ENCODE data around the gene ZBTB42. TPM values are rescaled to one million over a fixed set of nuclear protein-coding genes. Genes with fewer than 3 reads are reported as not detected.

ZBTB42 gene
- total RNA-seq, 2 donors from 2014 or later = 8.5 to 9.0 TPM

DNA sequence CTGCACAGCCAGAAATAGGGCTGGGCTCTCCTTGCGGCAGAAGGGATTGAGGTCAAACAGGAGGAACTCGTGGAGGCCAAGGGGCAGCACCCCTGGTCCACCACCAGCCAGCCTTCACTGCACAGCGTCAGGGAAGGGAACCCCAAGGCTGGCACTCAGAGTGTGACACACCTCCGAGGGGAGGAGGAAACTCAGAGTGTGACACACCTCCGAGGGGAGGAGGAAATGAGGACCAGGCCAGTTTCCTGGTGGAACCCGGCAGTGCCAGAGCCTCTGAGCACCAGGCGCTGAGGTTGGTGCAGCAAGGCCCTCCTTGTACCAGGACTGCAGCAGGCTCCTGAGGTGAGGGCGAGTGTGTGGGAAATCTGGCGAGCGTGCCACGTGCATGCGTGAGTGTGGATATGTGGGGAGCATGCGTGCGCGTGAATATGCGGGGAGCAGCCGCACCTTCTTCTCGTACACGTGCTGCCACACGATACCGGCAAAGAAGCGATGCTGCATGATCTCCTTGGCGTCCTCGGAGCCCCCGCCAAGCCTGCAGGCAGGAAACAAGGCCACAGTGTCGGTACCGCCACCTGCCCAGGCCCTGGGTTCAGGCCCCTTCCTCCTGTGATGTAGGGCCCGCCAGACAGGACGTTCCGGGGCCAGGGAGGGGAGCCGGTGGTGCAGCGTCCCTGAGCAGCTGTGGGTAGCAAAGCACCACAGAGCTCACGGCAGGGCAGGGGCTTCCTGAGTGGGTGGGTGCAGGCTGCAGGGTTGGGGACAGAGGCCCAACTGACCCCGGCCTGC, 28.8 kb upstream of the ZBTB42 start:
- TF ChIP-seq, protein P1, sequence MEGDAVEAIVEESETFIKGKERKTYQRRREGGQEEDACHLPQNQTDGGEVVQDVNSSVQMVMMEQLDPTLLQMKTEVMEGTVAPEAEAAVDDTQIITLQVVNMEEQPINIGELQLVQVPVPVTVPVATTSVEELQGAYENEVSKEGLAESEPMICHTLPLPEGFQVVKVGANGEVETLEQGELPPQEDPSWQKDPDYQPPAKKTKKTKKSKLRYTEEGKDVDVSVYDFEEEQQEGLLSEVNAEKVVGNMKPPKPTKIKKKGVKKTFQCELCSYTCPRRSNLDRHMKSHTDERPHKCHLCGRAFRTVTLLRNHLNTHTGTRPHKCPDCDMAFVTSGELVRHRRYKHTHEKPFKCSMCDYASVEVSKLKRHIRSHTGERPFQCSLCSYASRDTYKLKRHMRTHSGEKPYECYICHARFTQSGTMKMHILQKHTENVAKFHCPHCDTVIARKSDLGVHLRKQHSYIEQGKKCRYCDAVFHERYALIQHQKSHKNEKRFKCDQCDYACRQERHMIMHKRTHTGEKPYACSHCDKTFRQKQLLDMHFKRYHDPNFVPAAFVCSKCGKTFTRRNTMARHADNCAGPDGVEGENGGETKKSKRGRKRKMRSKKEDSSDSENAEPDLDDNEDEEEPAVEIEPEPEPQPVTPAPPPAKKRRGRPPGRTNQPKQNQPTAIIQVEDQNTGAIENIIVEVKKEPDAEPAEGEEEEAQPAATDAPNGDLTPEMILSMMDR (IDR thresholded peaks at IDR 0.05) = no peak
- no peak for DNase-seq (ENCODE audit: low spot score)
- Histone ChIP-seq H3K27ac (no peak overlapping the region), H3K9me3 (peaks cover 0 to 7% of the 10 kb centered on the region in 2 donors), H3K4me1 (peaks cover 0 to 11% of the 10 kb centered on the region in 2 donors), H3K4me3 (no peak overlapping the region), H3K36me3 (peaks cover 46% of the 10 kb centered on the region), H3K27me3 (no peaks in the 10 kb centered on the region)

DNA sequence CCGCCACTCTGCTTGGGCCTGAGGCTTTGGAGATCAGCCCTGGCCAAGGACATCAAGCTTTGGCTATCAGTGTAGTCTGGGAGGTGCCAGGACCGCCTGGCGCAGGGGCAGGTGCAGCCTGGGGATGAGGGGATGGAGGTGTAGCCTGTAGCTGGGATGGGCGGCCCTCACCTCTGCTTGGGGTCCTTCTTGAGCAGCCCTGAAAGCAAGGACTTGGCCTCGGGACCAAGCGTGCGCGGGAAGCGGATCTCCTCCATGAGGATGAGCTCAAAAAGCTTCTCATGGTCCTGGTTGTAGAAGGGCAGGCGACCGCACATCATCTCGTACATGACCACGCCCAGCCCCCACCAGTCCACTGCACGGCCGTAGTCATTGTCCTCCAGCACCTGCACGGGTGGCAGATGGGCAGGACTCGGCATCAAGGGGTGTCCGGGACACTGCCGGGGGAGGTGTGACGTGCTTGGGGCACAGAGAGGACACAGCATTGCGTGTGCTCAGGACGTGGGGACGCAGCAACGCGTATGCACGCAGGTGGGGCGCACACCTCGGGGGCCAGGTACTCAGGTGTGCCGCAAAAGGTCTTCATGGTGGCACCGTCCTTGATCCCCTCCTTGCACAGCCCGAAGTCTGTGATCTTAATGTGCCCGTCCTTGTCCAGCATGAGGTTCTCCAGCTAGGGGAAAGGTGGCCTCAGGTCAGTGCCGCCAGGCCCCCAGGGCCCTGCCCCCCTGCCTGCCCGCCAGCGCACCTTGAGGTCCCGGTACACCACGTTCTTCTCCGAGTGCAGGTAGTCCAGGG, 28.0 kb upstream of the ZBTB42 start:
- H3K27me3 ChIP-seq = no peaks in the 10 kb centered on the region
- DNase-seq (ENCODE audit: low spot score) = no peak
- peaks cover 0 to 7% of the 10 kb centered on the region in 2 donors for H3K9me3 ChIP-seq
- H3K27ac ChIP-seq = no peak overlapping the region
- TF ChIP-seq, protein P1 (IDR thresholded peaks at IDR 0.05) = no peak
- H3K4me1 ChIP-seq = peaks cover 0 to 11% of the 10 kb centered on the region in 2 donors
- H3K4me3 ChIP-seq = no peak overlapping the region
- H3K36me3 ChIP-seq = peaks cover 46% of the 10 kb centered on the region

DNA sequence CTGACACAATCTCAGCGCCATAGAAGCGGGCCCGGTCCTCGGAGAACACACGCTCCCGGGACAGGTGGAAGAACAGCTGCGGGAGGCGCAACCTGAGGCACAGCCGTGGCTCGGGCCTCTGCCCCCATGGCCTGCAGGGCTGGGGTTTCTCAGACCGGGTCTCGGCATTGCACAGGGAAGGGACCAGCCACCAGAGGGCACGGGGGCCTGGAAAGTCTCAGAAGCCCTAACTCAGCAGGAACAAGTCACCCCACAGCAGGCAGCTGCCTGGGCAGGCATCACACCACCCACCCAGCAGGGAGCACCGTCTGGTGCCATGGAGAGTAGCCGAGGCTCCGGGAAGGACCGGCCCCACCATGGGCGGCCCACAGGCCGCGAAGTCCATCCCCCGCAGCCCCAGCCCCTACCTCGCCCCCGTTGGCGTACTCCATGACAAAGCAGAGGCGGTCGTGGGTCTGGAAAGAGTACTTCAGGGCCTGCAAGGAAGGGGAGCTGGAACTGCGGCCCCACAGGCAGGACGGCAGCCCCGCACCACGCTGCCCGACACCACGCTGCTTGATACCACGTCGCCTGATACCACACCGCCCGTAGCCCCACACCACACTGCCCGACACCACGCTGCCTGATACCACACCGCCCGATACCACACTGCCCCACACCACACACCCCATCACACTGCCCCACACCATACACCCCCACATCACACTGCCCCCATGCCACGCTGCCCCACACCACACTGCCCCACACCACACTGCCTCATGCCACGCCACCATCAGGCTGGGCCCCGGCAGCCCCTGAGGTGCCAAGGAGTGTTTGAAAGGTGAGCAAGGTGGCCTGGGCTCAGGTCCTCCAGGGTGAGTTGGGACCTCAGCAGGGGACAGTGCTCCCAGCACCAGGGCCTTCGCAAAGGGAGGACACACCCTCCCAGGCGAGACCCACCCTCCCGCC, 27.1 kb upstream of the ZBTB42 start:
- Histone ChIP-seq H3K36me3 (peaks cover 46% of the 10 kb centered on the region), H3K4me1 (peaks cover 0 to 4% of the 10 kb centered on the region in 2 donors), H3K27me3 (no peaks in the 10 kb centered on the region), H3K27ac (no peak overlapping the region), H3K4me3 (no peak overlapping the region), H3K9me3 (peaks cover 0 to 7% of the 10 kb centered on the region in 2 donors)
- DNase-seq (ENCODE audit: low spot score) = no peak
- TF ChIP-seq, protein P1 (IDR thresholded peaks at IDR 0.05) = no peak

DNA sequence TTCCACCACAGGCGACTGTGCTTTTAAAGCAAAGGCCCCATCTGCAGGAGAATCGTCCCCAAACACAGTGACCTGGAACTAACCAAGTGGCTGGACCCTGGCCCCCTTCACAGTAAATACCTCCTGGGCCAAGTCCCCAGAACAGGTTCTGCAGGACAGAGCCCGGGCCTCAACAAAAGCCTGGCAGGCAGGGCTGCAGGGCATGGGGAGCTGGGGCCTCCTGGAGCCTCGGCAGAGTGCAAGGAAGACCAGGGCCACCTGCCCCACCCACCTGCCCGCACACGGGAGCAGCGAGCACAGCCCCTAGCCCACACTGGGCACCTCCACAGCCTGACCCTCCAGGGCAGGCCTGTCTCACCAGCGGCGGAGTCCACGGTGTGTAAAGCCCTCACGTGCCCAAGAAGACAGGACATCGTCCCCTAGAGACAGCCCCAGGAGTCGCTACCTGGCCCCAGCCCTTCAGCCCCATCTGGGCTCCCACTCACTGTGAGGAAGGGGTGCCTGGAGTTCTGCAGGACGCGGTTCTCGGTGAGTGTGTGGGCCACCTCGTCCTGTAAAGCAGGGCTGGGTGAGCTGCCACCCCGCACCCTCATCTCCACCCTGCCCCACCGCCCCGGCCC, 26.3 kb upstream of the ZBTB42 start:
- Histone ChIP-seq H3K4me3 (no peak overlapping the region), H3K27me3 (no peaks in the 10 kb centered on the region), H3K9me3 (peaks cover 0 to 7% of the 10 kb centered on the region in 2 donors), H3K4me1 (no peaks in the 10 kb centered on the region), H3K27ac (no peak overlapping the region), H3K36me3 (peaks cover 49% of the 10 kb centered on the region)
- TF ChIP-seq, protein P1 (IDR thresholded peaks at IDR 0.05) = no peak
- no peak for DNase-seq (ENCODE audit: low spot score)

DNA sequence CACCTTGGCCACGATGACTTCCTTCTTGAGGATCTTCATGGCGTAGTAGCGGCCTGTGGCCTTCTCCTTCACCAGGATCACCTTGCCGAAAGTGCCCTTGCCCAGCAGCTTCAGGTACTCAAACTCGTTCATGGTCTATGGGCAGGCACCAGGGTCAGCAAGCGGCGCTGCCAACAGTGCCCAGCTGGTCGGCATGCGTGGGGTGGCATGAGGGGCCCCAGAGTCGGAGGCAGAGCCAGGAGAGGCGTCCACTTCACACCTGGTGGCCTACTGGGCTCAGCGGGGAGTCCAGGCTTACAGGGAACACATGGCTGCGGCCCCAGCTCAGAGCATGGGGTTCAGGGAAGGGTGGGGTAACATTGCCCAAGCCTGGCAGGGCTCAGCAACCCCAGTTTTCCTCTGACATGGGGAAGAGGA, 25.8 kb upstream of the ZBTB42 start:
- DNase-seq (ENCODE audit: low spot score) = no peak
- Histone ChIP-seq H3K9me3 (peaks cover 0 to 7% of the 10 kb centered on the region in 2 donors), H3K4me1 (no peaks in the 10 kb centered on the region), H3K36me3 (peaks cover 55% of the 10 kb centered on the region), H3K27ac (no peak overlapping the region), H3K27me3 (no peaks in the 10 kb centered on the region), H3K4me3 (no peak overlapping the region)
- TF ChIP-seq, protein P1 (IDR thresholded peaks at IDR 0.05) = no peak
